GM18907 (cell line): ENCODE results near the gene THSD4.

Experiments
- ATAC-seq: cut with Tn5 transposase; IDR thresholded peaks from one replicate; pipeline ENCODE4 v1.9.1; 2021; ENCODE audit warnings: mild to moderate bottlenecking, moderate library complexity; ENCODE audit not compliant: unreplicated experiment

THSD4 gene

GRCh38 chr15:71336671-71337070 lies 221.4 kb downstream of the THSD4 start:
- no peak for ATAC-seq

- no peak for ATAC-seq
These were observed 222.1 kb downstream of the THSD4 start for GRCh38 chr15:71337197-71337845.

GRCh38 chr15:71338265-71338664 lies 223.0 kb downstream of the THSD4 start:
- ATAC-seq, result no peak

- no peak for ATAC-seq
These were observed 223.7 kb downstream of the THSD4 start for GRCh38 chr15:71338827-71339542.

- no peak for ATAC-seq
These were observed 226.7 kb downstream of the THSD4 start for GRCh38 chr15:71341811-71342550.

GRCh38 chr15:71342658-71343057 lies 227.4 kb downstream of the THSD4 start:
- no peak for ATAC-seq

GRCh38 chr15:71344316-71344715 lies 229.0 kb downstream of the THSD4 start:
- ATAC-seq, result no peak

- no peak for ATAC-seq
These were observed 229.9 kb downstream of the THSD4 start for GRCh38 chr15:71345186-71345585.

- no peak for ATAC-seq
These were observed 231.2 kb downstream of the THSD4 start for GRCh38 chr15:71346464-71346863.

GRCh38 chr15:71348597-71348996 lies 233.3 kb downstream of the THSD4 start:
- ATAC-seq, result no peak

GRCh38 chr15:71349336-71349735 lies 234.1 kb downstream of the THSD4 start:
- no peak for ATAC-seq

- no peak for ATAC-seq
These were observed 234.7 kb downstream of the THSD4 start for GRCh38 chr15:71349736-71350526.

- no peak for ATAC-seq
These were observed 235.5 kb downstream of the THSD4 start for GRCh38 chr15:71350622-71351378.

GRCh38 chr15:71352125-71352524 lies 236.9 kb downstream of the THSD4 start:
- no peak for ATAC-seq

GRCh38 chr15:71352765-71353164 lies 237.5 kb downstream of the THSD4 start:
- ATAC-seq, result no peak

GRCh38 chr15:71353171-71353570 lies 237.9 kb downstream of the THSD4 start:
- ATAC-seq, result no peak

- no peak for ATAC-seq
These were observed 240.0 kb downstream of the THSD4 start for GRCh38 chr15:71355268-71355667.

GRCh38 chr15:71357321-71357732 lies 242.1 kb downstream of the THSD4 start:
- no peak for ATAC-seq

GRCh38 chr15:71357967-71358366 lies 242.7 kb downstream of the THSD4 start:
- ATAC-seq, result no peak

GRCh38 chr15:71359246-71359645 lies 244.0 kb downstream of the THSD4 start:
- ATAC-seq, result no peak
